GM18858 (cell line): Measurements from ENCODE around the gene GALE.
"Not testable (repeated sequence)": the region's sequence is repeated elsewhere in the genome, so short reads cannot be mapped to it uniquely, and the experiment has no call there.

ENCODE experiments used
- ATAC-seq: cut with Tn5 transposase; IDR thresholded peaks from one replicate; pipeline ENCODE4 v1.9.1; 2021; ENCODE audit not compliant: unreplicated experiment

Gene GALE

GRCh38 chr1:23810818-23811540, 10.4 kb upstream of the GALE start:
- no peak for ATAC-seq

- no peak for ATAC-seq
These were observed 9.2 kb upstream of the GALE start for GRCh38 chr1:23809751-23810171.

- no peak for ATAC-seq
These were observed 6.9 kb upstream of the GALE start for GRCh38 chr1:23807453-23807852.

GRCh38 chr1:23806280-23806679, 5.7 kb upstream of the GALE start:
- no peak for ATAC-seq

- no peak for ATAC-seq
These were observed 4.5 kb upstream of the GALE start for GRCh38 chr1:23805025-23805424.

GRCh38 chr1:23804183-23804835, 3.8 kb upstream of the GALE start:
- ATAC-seq: no peak

GRCh38 chr1:23803674-23804073, 3.1 kb upstream of the GALE start:
- no peak for ATAC-seq

GRCh38 chr1:23802809-23803342, 2.3 kb upstream of the GALE start:
- not testable (repeated sequence) for ATAC-seq

- ATAC-seq: no peak
These were observed 1.3 kb upstream of the GALE start for GRCh38 chr1:23801876-23802275.

- ATAC-seq: no peak
These were observed 789 bp upstream of the GALE start for GRCh38 chr1:23801338-23801748.

- ATAC-seq: no peak
These were observed 769 bp downstream of the GALE start for GRCh38 chr1:23799570-23800399.

- no peak for ATAC-seq
These were observed 1.3 kb downstream of the GALE start for GRCh38 chr1:23799255-23799569.

GRCh38 chr1:23798662-23799142, 1.9 kb downstream of the GALE start:
- no peak for ATAC-seq

- no peak for ATAC-seq
These were observed 2.8 kb downstream of the GALE start for GRCh38 chr1:23797478-23798448.

GRCh38 chr1:23796466-23797271, 3.9 kb downstream of the GALE start:
- ATAC-seq: no peak

GRCh38 chr1:23795676-23796465, 4.7 kb downstream of the GALE start:
- no peak for ATAC-seq

- ATAC-seq: not testable (repeated sequence)
These were observed 5.8 kb downstream of the GALE start for GRCh38 chr1:23794732-23795182.

- no peak for ATAC-seq
These were observed 6.5 kb downstream of the GALE start for GRCh38 chr1:23793861-23794731.
